Measurements from ENCODE around the gene TMEM88. TPM values are rescaled to one million over a fixed set of nuclear protein-coding genes. Genes with fewer than 3 reads are reported as not detected.

Gene TMEM88
- total and polyA plus RNA-seq, 2 of the 13 experiments (the other 11 are each of a cell fraction or from before 2014, with no cell fraction given) = 0.31 to 0.66 TPM

- peak; percentile 26; the same call in 1 of the 2 replicates for TF ChIP-seq PATZ1 (CRISPR knock-in tag; IDR thresholded peaks at IDR 0.05)
- TF ChIP-seq ZMAT3 (CRISPR knock-in tag; conservative IDR thresholded peaks at IDR 0.05) = no peak
- TF ChIP-seq ZNF3 (CRISPR knock-in tag; IDR thresholded peaks at IDR 0.05) = no peak
- peak; percentile 19; the same call in 1 of the 2 replicates for TF ChIP-seq HDAC1 (CRISPR knock-in tag; IDR thresholded peaks at IDR 0.05)
- no peak for TF ChIP-seq CREB3 (CRISPR knock-in tag; IDR thresholded peaks at IDR 0.05)
- TF ChIP-seq SMAD1 (CRISPR knock-in tag; IDR thresholded peaks at IDR 0.05; ENCODE audit: borderline replicate concordance, low read depth) = no peak
- TF ChIP-seq ZNF251 (CRISPR knock-in tag; IDR thresholded peaks at IDR 0.05) = no peak
- TF ChIP-seq KLF15 (CRISPR knock-in tag; IDR thresholded peaks at IDR 0.05; ENCODE audit: borderline replicate concordance) = no peak
- no peak for TF ChIP-seq ZNF546 (CRISPR knock-in tag; conservative IDR thresholded peaks at IDR 0.05)
- TF ChIP-seq PITX1 (CRISPR knock-in tag; IDR thresholded peaks at IDR 0.05) = 0 out of 2 replicates have a peak, but pooled peaks have one; percentile 2
- TF ChIP-seq EED (CRISPR knock-in tag; IDR thresholded peaks at IDR 0.05) = no peak
- no peak for TF ChIP-seq ZNF513 (CRISPR knock-in tag; conservative IDR thresholded peaks at IDR 0.05)
- TF ChIP-seq ARID5B (CRISPR knock-in tag; IDR thresholded peaks at IDR 0.05) = no peak; the same call in 1 of the 2 replicates
- no peak for TF ChIP-seq CHD2 (IDR thresholded peaks at IDR 0.05; ENCODE audit: low read depth, low read length)
- TF ChIP-seq ZBTB26 (CRISPR knock-in tag; IDR thresholded peaks at IDR 0.05; ENCODE audit: borderline replicate concordance) = no peak
- peak; percentile 41; the same call in 1 of the 2 replicates for TF ChIP-seq MXD1 (CRISPR knock-in tag; IDR thresholded peaks at IDR 0.05)
- no peak for TF ChIP-seq IRF2 (CRISPR knock-in tag; IDR thresholded peaks at IDR 0.05)
These were observed 20.9 kb upstream of the TMEM88 start, which contains the start of gene KDM6B (continued) for GRCh38 chr17:7833795-7834541.

Measured in HepG2 (cell line).